Measurements from ENCODE around the gene SPRR2A. TPM values are rescaled to one million over a fixed set of nuclear protein-coding genes. Genes with fewer than 3 reads are reported as not detected.

The SPRR2A gene
- total and polyA plus RNA-seq, 8 donors, result 1.9 to 190 (median 2.7) TPM; not detected in 5

GRCh38 chr1:153049211-153049610, 8.1 kb downstream of the SPRR2A start:
- H3K4me1 ChIP-seq, result no peaks in the 10 kb centered on the region
- 77 to 94% (median 89%) methylated on average over 2 of the region's 2 CpGs for WGBS, 5 donors
- no peak for DNase-seq
- intact Hi-C loops (cut with DNase I; ENCODE audit: low total_unique reads), result no loop called here
- no peaks in the 10 kb centered on the region for H3K36me3 ChIP-seq
- no peaks in the 10 kb centered on the region for H3K27me3 ChIP-seq
- no peak overlapping the region for H3K4me3 ChIP-seq
- peaks cover 0 to 3% (median 0%) of the 10 kb centered on the region in 4 donors for H3K9me3 ChIP-seq
- H3K27ac ChIP-seq, result no peak overlapping the region
- TF ChIP-seq EP300 (IDR thresholded peaks at IDR 0.05) (no peak), POLR2A (IDR thresholded peaks at IDR 0.05) (no peak), CTCF (IDR thresholded peaks at IDR 0.05) (no peak), POLR2AphosphoS5 (IDR thresholded peaks at IDR 0.05) (no peak)

- H3K4me1 ChIP-seq, result no peaks in the 10 kb centered on the region
- no peak within 1 kb of the TSS for H3K27ac ChIP-seq
- intact Hi-C loops (cut with DNase I; ENCODE audit: low total_unique reads), result no loop called here
- DNase-seq, result no peak
- no peaks in the 10 kb centered on the region for H3K9me3 ChIP-seq
- 62 to 72% (median 65%) methylated on average over 4 of the region's 4 CpGs for WGBS, 5 donors
- H3K27me3 ChIP-seq, result no peaks in the 10 kb centered on the region
- TF ChIP-seq POLR2AphosphoS5 (IDR thresholded peaks at IDR 0.05) (no peak), CTCF (IDR thresholded peaks at IDR 0.05) (no peak), POLR2A (IDR thresholded peaks at IDR 0.05) (no peak), EP300 (IDR thresholded peaks at IDR 0.05) (no peak)
- H3K36me3 ChIP-seq, result no peaks in the 10 kb centered on the region
- no peak within 1 kb of the TSS for H3K4me3 ChIP-seq
Measured at GRCh38 chr1:153040950-153041631, 16.2 kb downstream of the SPRR2A start, which contains the start of gene SPRR2D. SPRR2D (minus strand) TSS chr1:153041120; CDS start chr1:153040346, 774 bp downstream.

GRCh38 chr1:153035211-153035610, 22.1 kb downstream of the SPRR2A start:
- no peak for DNase-seq
- Histone ChIP-seq H3K36me3 (no peaks in the 10 kb centered on the region), H3K4me1 (no peaks in the 10 kb centered on the region), H3K4me3 (no peak overlapping the region), H3K27ac (no peak overlapping the region), H3K9me3 (no peaks in the 10 kb centered on the region), H3K27me3 (no peaks in the 10 kb centered on the region)
- intact Hi-C loops (cut with DNase I; ENCODE audit: low total_unique reads), result no loop called here
- 53 to 81% (median 77%) methylated on average over 1 of the region's 1 CpG for WGBS, 5 donors
- TF ChIP-seq EP300 (IDR thresholded peaks at IDR 0.05) (no peak), POLR2A (IDR thresholded peaks at IDR 0.05) (no peak)

GRCh38 chr1:153032677-153033308, 24.5 kb downstream of the SPRR2A start:
- Histone ChIP-seq H3K27ac (no peak overlapping the region), H3K27me3 (no peaks in the 10 kb centered on the region), H3K4me3 (no peak overlapping the region), H3K9me3 (no peaks in the 10 kb centered on the region), H3K36me3 (no peaks in the 10 kb centered on the region), H3K4me1 (no peaks in the 10 kb centered on the region)
- DNase-seq, result peak in 1 of 2 donors; percentile 58
- TF ChIP-seq EP300 (IDR thresholded peaks at IDR 0.05), result no peak
- no peak for TF ChIP-seq POLR2A (IDR thresholded peaks at IDR 0.05)
- no peak for TF ChIP-seq POLR2AphosphoS5 (IDR thresholded peaks at IDR 0.05)
- TF ChIP-seq CTCF (IDR thresholded peaks at IDR 0.05), result no peak
- 28 to 61% (median 48%) methylated on average over 3 of the region's 3 CpGs for WGBS, 5 donors
- intact Hi-C loops (cut with DNase I; ENCODE audit: low total_unique reads), result no loop called here

GRCh38 chr1:153032073-153032472, 25.2 kb downstream of the SPRR2A start:
- H3K4me3 ChIP-seq, result no peak overlapping the region
- intact Hi-C loops (cut with DNase I; ENCODE audit: low total_unique reads), result no loop called here
- no peak for DNase-seq
- no peaks in the 10 kb centered on the region for H3K4me1 ChIP-seq
- H3K9me3 ChIP-seq, result no peaks in the 10 kb centered on the region
- TF ChIP-seq POLR2AphosphoS5 (IDR thresholded peaks at IDR 0.05) (no peak), CTCF (IDR thresholded peaks at IDR 0.05) (no peak), POLR2A (IDR thresholded peaks at IDR 0.05) (no peak), EP300 (IDR thresholded peaks at IDR 0.05) (no peak)
- H3K27ac ChIP-seq, result no peak overlapping the region
- H3K27me3 ChIP-seq, result no peaks in the 10 kb centered on the region
- no peaks in the 10 kb centered on the region for H3K36me3 ChIP-seq

Data from stomach (tissue), 9 donors.